A673 (cell line): Measurements from ENCODE around the gene ZDHHC8. TPM values are rescaled to one million over a fixed set of nuclear protein-coding genes. Genes with fewer than 3 reads are reported as not detected.

Experiments used
- BruUV-seq: library from RNA; stranded (reverse); fragments of 400-500 nt; replicated peaks from 2 replicates; lab custom pipeline; 2021; lab: Mats Ljungman, UMichigan
- CTCF ChIA-PET: fragments of 300-600 bp; sonication (Branson Sonifier 250); formaldehyde crosslinking; loops from one replicate; lab custom pipeline; 2022; ENCODE audit warnings: antibody characterized with exemption; lab: Charles Lee
- POLR2A ChIA-PET: fragments of 300-600 bp; sonication (Branson Sonifier 250); formaldehyde crosslinking; loops from one replicate; lab custom pipeline; 2022; ENCODE audit warnings: antibody characterized with exemption; ENCODE audit not compliant: low non-redundant PET; lab: Charles Lee
- DNase-seq: peaks from one replicate; pipeline ENCODE4 v3.0.0-alpha.2; 2015; ENCODE audit warnings: low spot score
- H3K27ac ChIP-seq: fragments of 200-600 bp; sonication (generic); 2 replicates; pipeline ENCODE4 v1.5.1; 2016; ENCODE audit warnings: mixed run types, low read depth, mild to moderate bottlenecking, mixed read lengths, antibody characterized with exemption, low read length; ENCODE audit not compliant: poor library complexity, severe bottlenecking
- H3K27me3 ChIP-seq: fragments of 200-600 bp; sonication (generic); replicated peaks from 2 replicates; pipeline ENCODE4 v1.6.1; 2017; ENCODE audit warnings: mixed run types, low read depth, mild to moderate bottlenecking, mixed read lengths, antibody characterized with exemption, low read length; ENCODE audit not compliant: insufficient read depth, poor library complexity
- H3K36me3 ChIP-seq: fragments of 200-600 bp; sonication (generic); 2 replicates; pipeline ENCODE4 v1.6.1; 2016; ENCODE audit warnings: mixed run types, mild to moderate bottlenecking, mixed read lengths, antibody characterized with exemption, low read length; ENCODE audit not compliant: insufficient read depth, poor library complexity, severe bottlenecking
- H3K4me1 ChIP-seq: fragments of 200-600 bp; sonication (generic); 2 replicates; pipeline ENCODE4 v1.6.1; 2017; ENCODE audit warnings: mixed run types, mild to moderate bottlenecking, mixed read lengths, antibody characterized with exemption, low read length; ENCODE audit not compliant: insufficient read depth, poor library complexity, severe bottlenecking
- H3K4me3 ChIP-seq: fragments of 200-600 bp; sonication (generic); 2 replicates; pipeline ENCODE4 v1.5.1; 2016; ENCODE audit warnings: low read depth, mixed run types, mild to moderate bottlenecking, mixed read lengths, low read length; ENCODE audit not compliant: poor library complexity, severe bottlenecking
- H3K9me3 ChIP-seq: fragments of 200-600 bp; sonication (generic); 2 replicates; pipeline ENCODE4 v1.6.1; 2016; ENCODE audit warnings: mixed run types, low read depth, mild to moderate bottlenecking, mixed read lengths, antibody characterized with exemption, low read length; ENCODE audit not compliant: poor library complexity, severe bottlenecking
- CTCF ChIP-seq: fragments of 300-800, 200-600 bp; sonication (generic); conservative IDR thresholded peaks from 2 replicates; pipeline ENCODE4 v1.5.1; 2017; ENCODE audit warnings: low read depth, mild to moderate bottlenecking, antibody characterized with exemption, low read length, moderate library complexity, mixed read lengths
- EZH2 ChIP-seq: fragments of 200-600 bp; sonication (generic); IDR thresholded peaks from 2 replicates; pipeline ENCODE4 v1.6.1; 2017; ENCODE audit warnings: borderline replicate concordance, low read depth, mild to moderate bottlenecking, mixed read lengths, antibody characterized with exemption, low read length; ENCODE audit not compliant: poor library complexity, severe bottlenecking
- intact Hi-C: fragments of 100-400 bp; cut with micrococcal nuclease; formaldehyde crosslinking; loops from one replicate; pipeline ENCODE4 v1.10.0; 2022; ENCODE audit not compliant: unreplicated experiment
- total RNA-seq: library from RNA; stranded (reverse); gene quantifications from 2 replicates; pipeline ENCODE4 v1.2.3, GENCODE V29; 2021

ZDHHC8 gene
- total RNA-seq, 1 experiment from 2014 or later, result 58.8 TPM

DNA sequence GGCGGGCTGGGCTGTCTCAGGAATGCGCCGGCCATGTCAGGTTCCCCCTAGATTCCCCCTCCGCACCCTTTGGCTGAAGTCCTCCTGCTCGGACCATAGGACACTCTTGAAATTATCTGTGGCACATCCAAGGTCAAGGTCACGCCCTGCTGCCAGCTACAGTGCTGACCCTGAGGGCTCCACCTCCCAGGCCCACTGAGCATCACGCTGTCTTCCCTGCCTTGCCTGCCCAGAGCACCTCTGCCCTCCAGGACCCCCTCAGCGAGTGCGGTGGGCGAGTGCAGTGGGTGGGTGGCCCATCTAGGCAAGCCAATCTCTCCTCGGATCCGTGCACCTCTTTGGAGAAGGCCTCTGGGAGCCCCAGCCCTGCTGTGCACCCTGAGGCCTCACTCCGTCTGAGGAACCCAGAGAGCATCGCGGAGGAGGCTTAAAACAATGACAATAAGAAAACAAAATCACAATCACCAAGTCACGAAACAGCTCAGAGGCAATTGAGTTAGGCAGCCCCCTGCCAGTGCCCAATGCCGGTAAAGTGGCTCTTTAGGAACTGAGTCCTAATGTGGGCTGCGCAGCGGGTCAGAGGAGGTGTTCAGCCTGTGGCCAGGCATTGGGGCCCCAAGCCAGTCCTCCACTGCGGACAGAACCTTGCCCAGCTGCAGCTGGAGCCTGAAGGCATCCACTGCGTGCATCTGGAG is 45.8 kb downstream of the ZDHHC8 start:
- Histone ChIP-seq H3K4me1 (no peaks in the 10 kb centered on the region), H3K4me3 (no peak overlapping the region), H3K27me3 (no peaks in the 10 kb centered on the region), H3K9me3 (no peaks in the 10 kb centered on the region), H3K36me3 (no peaks in the 10 kb centered on the region), H3K27ac (no peak overlapping the region)
- BruUV-seq, result no TSS peak
- DNase-seq, result no peak
- TF ChIP-seq EZH2 (no peak), CTCF (no peak)
- ChIA-PET POLR2A (no interaction called here), CTCF (no interaction called here)
- intact Hi-C loops, result no loop called here

GRCh38 chr22:20178075-20178914 is 46.7 kb downstream of the ZDHHC8 start:
- Histone ChIP-seq H3K36me3 (no peaks in the 10 kb centered on the region), H3K27me3 (no peaks in the 10 kb centered on the region), H3K4me1 (no peaks in the 10 kb centered on the region), H3K27ac (no peak overlapping the region), H3K4me3 (no peak overlapping the region), H3K9me3 (no peaks in the 10 kb centered on the region)
- ChIA-PET POLR2A (no interaction called here), CTCF (interaction anchor here (0.6 kb wide), 1 partner anchor 12 kb away, joined by 3 read pairs; no protein-coding TSS in a partner anchor)
- DNase-seq, result no peak
- TF ChIP-seq CTCF (no peak), EZH2 (no peak)
- intact Hi-C loops, result no loop called here
- no TSS peak for BruUV-seq

DNA sequence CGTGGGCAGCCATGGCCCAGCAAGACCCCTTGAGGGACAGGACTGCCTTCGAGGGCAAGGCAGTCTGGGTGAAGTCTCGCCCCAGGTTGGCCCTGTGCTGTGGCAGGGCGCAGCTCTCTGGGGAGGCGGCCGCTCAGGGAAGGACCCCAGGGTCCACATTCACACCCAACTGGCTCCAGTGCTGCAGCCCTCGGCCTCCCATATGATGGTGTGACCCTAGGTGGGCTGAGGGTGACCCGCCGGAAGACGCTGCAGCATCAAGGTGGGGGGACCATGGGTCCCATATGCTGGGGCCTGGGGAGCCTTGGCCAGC is 47.3 kb downstream of the ZDHHC8 start:
- no peak overlapping the region for H3K4me3 ChIP-seq
- ChIA-PET CTCF (interaction anchor here (0.6 kb wide), 1 partner anchor 12 kb away, joined by 3 read pairs; no protein-coding TSS in a partner anchor), POLR2A (no interaction called here)
- TF ChIP-seq EZH2 (no peak), CTCF (no peak)
- no peak overlapping the region for H3K27ac ChIP-seq
- intact Hi-C loops, result no loop called here
- no peaks in the 10 kb centered on the region for H3K9me3 ChIP-seq
- no TSS peak for BruUV-seq
- no peaks in the 10 kb centered on the region for H3K4me1 ChIP-seq
- H3K27me3 ChIP-seq, result no peaks in the 10 kb centered on the region
- no peak for DNase-seq
- H3K36me3 ChIP-seq, result no peaks in the 10 kb centered on the region
